GM12874 (cell line): ENCODE measurements around the gene FGF9.

Source experiments
- TF ChIP-seq, protein P1 (sequence below): IDR thresholded peaks from 2 replicates; pipeline ENCODE4 v1.5.1; 2011; ENCODE audit warnings: low read depth, mild to moderate bottlenecking, control low read depth, low read length, moderate library complexity; ENCODE audit not compliant: insufficient read depth

Gene FGF9

DNA sequence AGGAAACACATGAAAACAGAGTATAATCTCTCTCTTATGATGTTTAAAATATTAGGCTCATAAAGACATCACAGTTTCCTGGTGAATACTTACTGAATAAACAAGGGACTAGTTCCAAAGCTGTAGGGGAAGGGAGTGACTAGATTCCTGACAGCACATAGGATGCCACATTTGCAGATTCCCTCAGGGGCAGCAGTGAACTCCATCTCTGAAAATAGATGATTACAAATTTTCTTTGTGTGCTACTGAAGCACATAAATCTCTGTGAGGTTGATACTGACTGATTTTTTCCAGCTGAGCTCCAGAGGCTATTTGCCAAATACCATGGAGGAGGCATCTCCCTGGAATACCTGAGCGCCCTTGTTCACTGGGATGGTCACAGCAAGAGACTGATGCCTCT is 77.3 kb downstream of the FGF9 start:
- TF ChIP-seq, protein P1, sequence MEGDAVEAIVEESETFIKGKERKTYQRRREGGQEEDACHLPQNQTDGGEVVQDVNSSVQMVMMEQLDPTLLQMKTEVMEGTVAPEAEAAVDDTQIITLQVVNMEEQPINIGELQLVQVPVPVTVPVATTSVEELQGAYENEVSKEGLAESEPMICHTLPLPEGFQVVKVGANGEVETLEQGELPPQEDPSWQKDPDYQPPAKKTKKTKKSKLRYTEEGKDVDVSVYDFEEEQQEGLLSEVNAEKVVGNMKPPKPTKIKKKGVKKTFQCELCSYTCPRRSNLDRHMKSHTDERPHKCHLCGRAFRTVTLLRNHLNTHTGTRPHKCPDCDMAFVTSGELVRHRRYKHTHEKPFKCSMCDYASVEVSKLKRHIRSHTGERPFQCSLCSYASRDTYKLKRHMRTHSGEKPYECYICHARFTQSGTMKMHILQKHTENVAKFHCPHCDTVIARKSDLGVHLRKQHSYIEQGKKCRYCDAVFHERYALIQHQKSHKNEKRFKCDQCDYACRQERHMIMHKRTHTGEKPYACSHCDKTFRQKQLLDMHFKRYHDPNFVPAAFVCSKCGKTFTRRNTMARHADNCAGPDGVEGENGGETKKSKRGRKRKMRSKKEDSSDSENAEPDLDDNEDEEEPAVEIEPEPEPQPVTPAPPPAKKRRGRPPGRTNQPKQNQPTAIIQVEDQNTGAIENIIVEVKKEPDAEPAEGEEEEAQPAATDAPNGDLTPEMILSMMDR, result no peak

- TF ChIP-seq, protein P1, result no peak
These were observed 78.5 kb downstream of the FGF9 start for GRCh38 chr13:21749410-21749809.

DNA sequence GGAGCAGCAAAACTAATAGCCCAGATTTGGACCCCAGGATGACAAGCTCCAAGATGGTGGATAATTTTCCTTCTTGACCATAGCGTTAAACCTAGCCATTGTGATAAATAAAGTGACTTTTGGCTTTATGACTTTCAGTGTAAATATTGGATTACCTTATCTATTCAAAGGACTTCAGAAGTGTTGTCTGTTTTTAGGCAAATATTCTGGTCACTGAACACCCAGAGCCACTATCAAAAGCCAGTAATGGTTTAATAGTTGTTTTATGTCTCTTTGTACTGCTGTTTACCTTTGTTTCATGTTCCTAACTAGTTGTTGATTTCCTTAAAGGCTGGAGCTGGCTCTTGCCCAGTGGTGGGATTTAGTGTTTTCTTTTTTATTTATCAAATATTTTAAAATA is 81.6 kb downstream of the FGF9 start:
- TF ChIP-seq, protein P1, result no peak

DNA sequence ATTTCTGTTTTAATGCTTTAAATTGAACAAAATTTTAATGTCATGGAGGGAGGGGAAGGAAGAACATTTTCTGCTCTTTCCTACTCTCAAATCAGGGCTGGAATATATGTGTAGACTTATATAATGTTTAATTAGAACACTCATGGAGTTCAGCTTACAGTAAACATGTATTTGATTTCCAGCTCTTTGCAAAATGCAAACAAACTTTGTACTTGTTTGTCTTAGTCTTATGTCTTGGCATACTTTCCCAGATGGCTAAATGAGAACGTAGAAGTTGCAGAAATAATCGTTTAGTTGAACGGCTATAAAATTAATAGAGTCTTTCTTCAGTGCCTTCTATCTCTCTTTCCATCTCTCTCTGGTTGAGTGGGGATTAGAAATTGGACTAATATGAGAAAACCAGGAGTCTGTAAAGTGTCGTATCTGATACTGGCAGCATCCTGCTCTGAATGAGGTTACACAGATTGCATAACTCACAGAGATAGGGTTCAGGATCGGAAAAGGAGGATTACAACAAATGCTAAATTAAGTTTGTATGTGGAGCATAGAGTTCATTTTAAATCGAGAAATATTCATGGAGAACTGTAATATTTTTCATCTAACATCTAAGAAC is 82.3 kb downstream of the FGF9 start:
- TF ChIP-seq, protein P1, result no peak
